ENCODE measurements around the gene SNAPC4.

Gene SNAPC4

DNA sequence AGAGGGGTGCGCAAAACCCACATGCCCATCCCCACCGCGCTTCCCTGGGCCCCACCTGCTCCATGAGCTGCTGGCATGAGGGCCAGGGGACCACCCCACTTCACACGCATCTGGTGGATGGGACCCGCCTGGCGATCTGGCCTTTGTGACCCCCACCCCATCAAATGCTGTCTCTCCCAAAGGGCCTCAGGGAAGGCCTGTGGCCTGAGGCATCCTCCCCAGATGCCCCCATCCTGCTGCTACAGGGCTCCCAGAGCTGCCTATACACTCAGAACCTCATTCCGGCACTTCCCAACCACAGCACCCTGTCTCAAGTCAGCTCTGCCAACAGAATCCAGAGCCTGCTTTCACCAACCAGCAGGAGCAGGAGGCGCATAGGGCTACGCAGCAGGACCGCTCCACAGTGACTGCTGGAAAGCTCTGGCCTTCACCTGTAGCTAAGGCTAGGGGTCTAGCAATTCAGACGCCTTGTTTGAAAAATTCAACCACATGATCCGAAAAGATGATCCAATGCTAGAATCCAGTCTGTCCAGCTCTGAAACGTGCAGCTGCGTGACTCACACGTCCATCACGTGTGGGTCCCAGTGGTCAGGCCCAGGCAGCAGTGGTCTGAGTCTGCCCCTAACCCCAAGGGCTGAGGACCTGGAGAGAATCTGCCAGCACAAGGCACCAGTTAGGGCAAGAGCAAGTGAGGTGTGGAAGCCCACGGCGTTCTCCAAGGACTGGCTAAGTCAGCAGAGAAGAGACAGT is 1.4 kb upstream of the SNAPC4 start:
- TF ChIP-seq SIN3A (IDR thresholded peaks at IDR 0.05; ENCODE audit: borderline replicate concordance, insufficient read depth, low read length) (no peak), POLR2AphosphoS5 (IDR thresholded peaks at IDR 0.05; ENCODE audit: low read depth, low read length) (peak; percentile 9; the same call in 1 of the 2 replicates)

DNA sequence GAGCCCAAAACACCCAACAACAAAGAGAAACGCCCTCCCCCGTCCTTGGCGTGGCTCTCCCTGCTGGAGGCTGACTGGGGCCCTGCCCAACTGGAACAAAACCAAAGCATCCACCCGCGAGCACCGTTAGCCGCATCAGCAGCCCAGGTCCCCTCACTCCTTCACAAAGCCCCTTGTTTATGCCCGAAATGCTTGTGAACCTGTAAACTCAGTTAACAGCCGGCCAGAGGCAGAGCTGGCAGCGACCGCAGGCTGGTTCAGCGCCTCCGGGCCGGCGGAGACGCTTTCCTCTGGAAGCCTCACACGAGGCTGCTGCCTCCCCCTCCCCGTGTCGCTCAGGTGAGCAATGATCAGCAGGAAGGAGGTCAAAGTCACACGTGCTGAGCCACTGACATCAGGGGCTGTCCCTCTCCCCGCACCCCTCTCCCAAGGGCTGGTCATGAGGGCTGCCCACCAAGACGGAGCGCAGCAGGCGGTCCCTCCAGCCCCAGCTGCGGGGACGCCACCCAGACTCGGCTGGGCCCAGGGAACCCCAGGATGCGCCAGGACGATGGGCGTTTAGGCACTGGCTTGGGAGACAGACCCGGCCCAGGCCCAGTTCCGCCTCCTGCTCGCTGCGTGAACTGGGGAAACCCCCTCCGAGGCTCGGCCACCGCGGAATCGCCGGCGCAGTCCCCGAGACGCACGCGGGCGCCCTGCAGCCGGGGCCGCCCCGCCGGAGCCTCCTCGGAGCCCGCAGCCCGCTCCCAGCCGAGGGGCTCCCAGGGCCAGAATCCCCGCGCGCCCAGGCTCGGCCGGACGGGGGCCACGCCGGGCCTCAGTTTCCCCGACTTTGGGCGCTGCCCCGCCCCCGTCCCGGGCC is 563 bp downstream of the SNAPC4 start:
- TF ChIP-seq POLR2AphosphoS5 (IDR thresholded peaks at IDR 0.05; ENCODE audit: low read depth, low read length): no peak
- TF ChIP-seq TAF1 (IDR thresholded peaks at IDR 0.05; ENCODE audit: borderline replicate concordance, insufficient read depth, low read length): no peak
- TF ChIP-seq FOXP2 (optimal IDR thresholded peaks at IDR 0.05; ENCODE audit: borderline replicate concordance, extremely low read depth, extremely low read length, insufficient read depth): no peak
- TF ChIP-seq, protein P1, sequence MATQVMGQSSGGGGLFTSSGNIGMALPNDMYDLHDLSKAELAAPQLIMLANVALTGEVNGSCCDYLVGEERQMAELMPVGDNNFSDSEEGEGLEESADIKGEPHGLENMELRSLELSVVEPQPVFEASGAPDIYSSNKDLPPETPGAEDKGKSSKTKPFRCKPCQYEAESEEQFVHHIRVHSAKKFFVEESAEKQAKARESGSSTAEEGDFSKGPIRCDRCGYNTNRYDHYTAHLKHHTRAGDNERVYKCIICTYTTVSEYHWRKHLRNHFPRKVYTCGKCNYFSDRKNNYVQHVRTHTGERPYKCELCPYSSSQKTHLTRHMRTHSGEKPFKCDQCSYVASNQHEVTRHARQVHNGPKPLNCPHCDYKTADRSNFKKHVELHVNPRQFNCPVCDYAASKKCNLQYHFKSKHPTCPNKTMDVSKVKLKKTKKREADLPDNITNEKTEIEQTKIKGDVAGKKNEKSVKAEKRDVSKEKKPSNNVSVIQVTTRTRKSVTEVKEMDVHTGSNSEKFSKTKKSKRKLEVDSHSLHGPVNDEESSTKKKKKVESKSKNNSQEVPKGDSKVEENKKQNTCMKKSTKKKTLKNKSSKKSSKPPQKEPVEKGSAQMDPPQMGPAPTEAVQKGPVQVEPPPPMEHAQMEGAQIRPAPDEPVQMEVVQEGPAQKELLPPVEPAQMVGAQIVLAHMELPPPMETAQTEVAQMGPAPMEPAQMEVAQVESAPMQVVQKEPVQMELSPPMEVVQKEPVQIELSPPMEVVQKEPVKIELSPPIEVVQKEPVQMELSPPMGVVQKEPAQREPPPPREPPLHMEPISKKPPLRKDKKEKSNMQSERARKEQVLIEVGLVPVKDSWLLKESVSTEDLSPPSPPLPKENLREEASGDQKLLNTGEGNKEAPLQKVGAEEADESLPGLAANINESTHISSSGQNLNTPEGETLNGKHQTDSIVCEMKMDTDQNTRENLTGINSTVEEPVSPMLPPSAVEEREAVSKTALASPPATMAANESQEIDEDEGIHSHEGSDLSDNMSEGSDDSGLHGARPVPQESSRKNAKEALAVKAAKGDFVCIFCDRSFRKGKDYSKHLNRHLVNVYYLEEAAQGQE (IDR thresholded peaks at IDR 0.05; ENCODE audit: insufficient read depth in 1 of 2, low read depth in 2 of 2, low read length in 2 of 2): no peak
- no peak for TF ChIP-seq SIN3A (IDR thresholded peaks at IDR 0.05; ENCODE audit: borderline replicate concordance, insufficient read depth, low read length)

DNA sequence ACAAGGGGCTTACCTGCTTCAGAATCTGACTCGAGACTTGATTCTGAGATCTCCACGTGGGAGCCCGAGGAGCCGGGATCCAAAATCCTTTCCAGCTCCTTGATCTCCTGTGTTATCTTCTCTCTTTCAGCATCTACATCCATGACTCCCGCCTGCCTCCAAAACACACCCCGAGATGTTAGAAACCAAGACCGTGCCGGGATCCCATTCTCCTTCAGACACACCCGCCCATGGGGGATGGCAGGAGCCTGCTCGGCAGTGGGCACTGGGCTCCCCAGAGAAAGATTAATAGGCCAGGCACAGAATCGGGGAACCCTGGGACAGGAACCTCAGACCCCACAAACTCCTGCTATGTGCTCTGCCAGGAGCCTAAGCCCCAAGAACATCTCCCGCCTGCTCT is 1.7 kb downstream of the SNAPC4 start:
- TF ChIP-seq, protein P1 (IDR thresholded peaks at IDR 0.05; ENCODE audit: insufficient read depth in 1 of 2, low read depth in 2 of 2, low read length in 2 of 2): no peak
- no peak for TF ChIP-seq TAF1 (IDR thresholded peaks at IDR 0.05; ENCODE audit: borderline replicate concordance, insufficient read depth, low read length)
- TF ChIP-seq FOXP2 (optimal IDR thresholded peaks at IDR 0.05; ENCODE audit: borderline replicate concordance, extremely low read depth, extremely low read length, insufficient read depth): no peak
- TF ChIP-seq SIN3A (IDR thresholded peaks at IDR 0.05; ENCODE audit: borderline replicate concordance, insufficient read depth, low read length): no peak
- TF ChIP-seq POLR2AphosphoS5 (IDR thresholded peaks at IDR 0.05; ENCODE audit: low read depth, low read length): no peak

DNA sequence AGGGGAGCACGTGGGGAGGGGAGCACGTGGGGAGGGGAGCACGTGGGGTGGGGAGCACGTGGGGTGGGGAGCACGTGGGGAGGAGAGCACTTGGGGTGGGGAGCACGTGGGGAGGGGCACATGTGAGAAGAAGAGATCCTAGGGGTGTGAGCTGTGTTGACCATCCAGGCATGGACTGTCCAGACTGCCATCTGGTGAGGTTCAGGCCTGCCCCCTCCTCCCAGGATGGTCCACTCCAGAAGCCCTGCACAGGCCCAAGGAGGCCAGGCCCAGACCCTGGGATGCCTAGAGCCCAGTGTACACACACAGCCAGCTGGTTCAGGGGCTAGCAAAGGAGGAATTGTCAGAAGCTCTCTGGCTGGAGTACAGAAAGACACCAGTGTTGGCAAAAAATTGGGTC is 2.3 kb downstream of the SNAPC4 start:
- TF ChIP-seq SIN3A (IDR thresholded peaks at IDR 0.05; ENCODE audit: borderline replicate concordance, insufficient read depth, low read length): no peak
- TF ChIP-seq, protein P1 (IDR thresholded peaks at IDR 0.05; ENCODE audit: insufficient read depth in 1 of 2, low read depth in 2 of 2, low read length in 2 of 2): no peak
- no peak for TF ChIP-seq FOXP2 (optimal IDR thresholded peaks at IDR 0.05; ENCODE audit: borderline replicate concordance, extremely low read depth, extremely low read length, insufficient read depth)
- TF ChIP-seq POLR2AphosphoS5 (IDR thresholded peaks at IDR 0.05; ENCODE audit: low read depth, low read length): no peak

DNA sequence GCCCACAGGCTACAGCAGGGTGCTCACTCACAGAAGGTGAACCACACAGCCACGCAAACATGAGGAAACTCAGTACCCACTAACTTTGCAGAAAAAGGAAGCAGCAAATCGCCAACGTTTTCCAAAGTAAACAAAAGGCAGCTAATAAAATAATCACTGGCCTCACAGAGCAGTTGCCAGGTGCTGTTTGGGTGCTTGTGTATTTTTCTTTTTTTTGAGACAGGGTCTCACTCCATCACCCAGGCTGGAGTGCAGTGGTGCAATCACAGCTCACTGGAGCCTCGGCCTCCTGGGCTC is 3.8 kb downstream of the SNAPC4 start:
- TF ChIP-seq TAF1 (IDR thresholded peaks at IDR 0.05; ENCODE audit: borderline replicate concordance, insufficient read depth, low read length): no peak
- TF ChIP-seq, protein P1 (IDR thresholded peaks at IDR 0.05; ENCODE audit: insufficient read depth in 1 of 2, low read depth in 2 of 2, low read length in 2 of 2): no peak
- no peak for TF ChIP-seq POLR2AphosphoS5 (IDR thresholded peaks at IDR 0.05; ENCODE audit: low read depth, low read length)
- TF ChIP-seq FOXP2 (optimal IDR thresholded peaks at IDR 0.05; ENCODE audit: borderline replicate concordance, extremely low read depth, extremely low read length, insufficient read depth): no peak
- no peak for TF ChIP-seq SIN3A (IDR thresholded peaks at IDR 0.05; ENCODE audit: borderline replicate concordance, insufficient read depth, low read length)
